Adrenal gland (tissue), 5 donors: Measurements from ENCODE around the gene FASTKD1.

Experiments
- POLR2A ChIP-seq, 2 donors: fragments of 450-650 bp; IDR thresholded peaks; one replicate each; pipeline ENCODE4 v1.6.1; 2017; ENCODE audit warnings: antibody characterized with exemption in 2 of 2, mild to moderate bottlenecking in 2 of 2, moderate library complexity in 1 of 2
- TF ChIP-seq, protein P1 (sequence below), 6 experiments: fragments of 450-650 bp in 4 of 6; fragments of 200-600 bp in 2 of 6; sonication (generic) in 1 of 6; IDR thresholded peaks; 1 replicate in 5 of 6; 2 replicates in 1 of 6; pipeline versions ENCODE4 v1.5.1 to v1.8.0; 2016 to 2021; ENCODE audit warnings: antibody characterized with exemption in 6 of 6, mild to moderate bottlenecking in 2 of 6, moderate library complexity in 1 of 6
- donor health status: DM: no; HTN: no; CAD: no.

DNA sequence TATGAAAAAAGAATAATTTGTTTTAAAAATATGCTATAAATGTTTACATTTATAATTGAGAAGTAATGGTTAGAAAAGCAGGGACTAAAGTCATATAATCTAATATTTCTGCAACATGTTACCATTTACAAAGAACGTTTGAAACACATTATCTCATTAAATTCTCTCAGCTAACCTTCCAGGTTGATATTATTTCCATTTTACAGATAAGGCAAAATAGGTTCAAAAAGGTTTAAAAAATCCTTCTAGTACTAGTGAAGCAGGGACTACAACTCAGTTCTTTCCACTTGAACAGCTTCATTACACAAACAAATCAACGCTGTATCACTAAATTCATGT is 875 bp downstream of the FASTKD1 start:
- TF ChIP-seq, protein P1, sequence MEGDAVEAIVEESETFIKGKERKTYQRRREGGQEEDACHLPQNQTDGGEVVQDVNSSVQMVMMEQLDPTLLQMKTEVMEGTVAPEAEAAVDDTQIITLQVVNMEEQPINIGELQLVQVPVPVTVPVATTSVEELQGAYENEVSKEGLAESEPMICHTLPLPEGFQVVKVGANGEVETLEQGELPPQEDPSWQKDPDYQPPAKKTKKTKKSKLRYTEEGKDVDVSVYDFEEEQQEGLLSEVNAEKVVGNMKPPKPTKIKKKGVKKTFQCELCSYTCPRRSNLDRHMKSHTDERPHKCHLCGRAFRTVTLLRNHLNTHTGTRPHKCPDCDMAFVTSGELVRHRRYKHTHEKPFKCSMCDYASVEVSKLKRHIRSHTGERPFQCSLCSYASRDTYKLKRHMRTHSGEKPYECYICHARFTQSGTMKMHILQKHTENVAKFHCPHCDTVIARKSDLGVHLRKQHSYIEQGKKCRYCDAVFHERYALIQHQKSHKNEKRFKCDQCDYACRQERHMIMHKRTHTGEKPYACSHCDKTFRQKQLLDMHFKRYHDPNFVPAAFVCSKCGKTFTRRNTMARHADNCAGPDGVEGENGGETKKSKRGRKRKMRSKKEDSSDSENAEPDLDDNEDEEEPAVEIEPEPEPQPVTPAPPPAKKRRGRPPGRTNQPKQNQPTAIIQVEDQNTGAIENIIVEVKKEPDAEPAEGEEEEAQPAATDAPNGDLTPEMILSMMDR (IDR thresholded peaks at IDR 0.05): no peak
- no peak for TF ChIP-seq POLR2A (IDR thresholded peaks at IDR 0.05)
